TTC549 (cell line): Measurements from ENCODE around the gene USP3.
"Not testable (repeated sequence)": the region's sequence is repeated elsewhere in the genome, so short reads cannot be mapped to it uniquely, and the experiment has no call there.

ENCODE experiments used
- FAIRE-seq: peaks from 2 replicates; lab custom pipeline; 2012; peaks lifted over from hg19 to GRCh38; lab: Jason Lieb, UNC

The USP3 gene

DNA sequence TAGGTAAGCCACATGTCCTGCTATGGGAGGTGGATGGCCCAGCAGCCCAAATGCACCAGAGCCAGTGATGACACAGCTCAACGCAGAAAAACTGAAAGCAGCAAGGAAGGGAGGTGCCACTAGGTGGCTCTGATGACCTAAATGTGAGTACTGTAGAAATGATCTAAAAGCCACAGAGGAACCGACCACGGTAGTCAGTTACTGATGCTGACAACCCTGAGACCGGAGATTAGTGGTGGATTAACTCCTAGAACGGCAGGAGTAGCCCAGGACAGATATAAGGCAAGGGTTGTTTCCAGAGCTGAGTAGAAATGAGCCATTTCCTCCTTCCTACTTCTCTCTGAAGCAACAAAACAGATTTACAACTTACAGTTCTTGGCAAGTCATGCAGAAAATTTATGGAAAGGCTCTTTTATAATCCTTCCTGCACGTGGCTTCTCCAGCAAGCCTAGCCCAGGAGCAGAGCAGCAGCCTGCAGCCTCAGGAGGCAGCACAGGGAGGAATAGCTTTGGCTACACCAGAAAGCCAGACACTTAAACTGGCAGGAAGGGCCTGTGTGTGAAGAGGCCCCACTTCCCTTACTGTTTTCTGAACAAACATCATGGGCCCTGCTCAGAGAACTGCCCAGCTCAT, 105.9 kb downstream of the USP3 start:
- no peak for FAIRE-seq

DNA sequence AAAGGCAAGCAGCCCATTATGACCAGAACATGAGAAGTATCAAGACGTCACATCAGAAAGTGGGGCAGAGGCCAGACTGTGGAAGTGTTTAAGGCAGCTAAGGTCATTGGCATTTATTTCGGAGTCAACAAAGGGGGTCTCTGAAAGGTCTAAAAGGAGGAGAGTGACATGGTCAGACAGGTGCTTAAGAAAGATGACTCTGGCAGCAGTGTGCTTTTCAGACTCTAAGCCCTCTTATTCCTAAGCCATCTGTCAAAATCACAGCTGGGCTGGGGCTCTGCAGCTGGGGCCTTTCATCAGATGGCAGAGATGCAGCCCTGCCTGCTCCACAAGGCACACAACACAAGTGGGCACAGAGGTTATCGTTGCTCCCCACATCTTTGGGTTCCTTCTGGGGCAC, 106.8 kb downstream of the USP3 start:
- no peak for FAIRE-seq

DNA sequence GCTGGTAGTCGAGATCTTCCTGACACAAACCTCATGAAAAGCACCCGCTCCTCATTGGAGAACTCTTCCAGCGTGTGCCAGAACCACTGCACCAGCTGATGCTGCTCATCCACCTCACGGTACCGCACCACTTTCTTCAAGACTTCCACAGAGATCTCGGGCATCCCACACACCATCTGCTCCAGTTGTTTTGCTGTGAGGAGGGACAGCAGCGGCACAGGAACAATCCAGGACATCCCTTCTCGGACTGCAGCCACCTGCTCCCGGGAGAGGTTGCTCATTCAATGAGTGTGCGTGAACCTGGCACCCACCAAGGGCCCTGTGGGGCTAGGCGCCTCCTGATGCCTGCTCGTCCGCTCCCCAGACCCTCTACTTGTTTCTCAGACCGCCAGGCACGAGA, 107.9 kb downstream of the USP3 start:
- no peak for FAIRE-seq

DNA sequence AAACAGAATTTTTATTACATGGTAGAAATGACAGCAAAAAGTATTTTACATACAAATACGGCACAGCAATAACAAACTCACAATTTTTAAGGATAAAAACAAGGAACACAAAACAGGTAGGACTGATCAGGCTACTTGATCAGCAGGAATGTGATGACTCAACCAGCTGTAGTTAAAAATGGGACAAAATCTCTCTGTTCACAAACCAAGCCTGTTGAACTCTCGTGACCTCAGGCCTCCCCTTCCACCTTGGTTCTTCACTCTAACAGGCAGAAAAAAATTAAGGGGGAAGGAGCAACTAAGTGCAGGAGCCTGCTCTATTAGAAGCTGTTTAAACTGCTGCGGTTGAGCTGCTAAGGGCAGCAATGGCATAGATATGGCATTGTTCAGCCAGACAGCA, 111.5 kb downstream of the USP3 start:
- no peak for FAIRE-seq

DNA sequence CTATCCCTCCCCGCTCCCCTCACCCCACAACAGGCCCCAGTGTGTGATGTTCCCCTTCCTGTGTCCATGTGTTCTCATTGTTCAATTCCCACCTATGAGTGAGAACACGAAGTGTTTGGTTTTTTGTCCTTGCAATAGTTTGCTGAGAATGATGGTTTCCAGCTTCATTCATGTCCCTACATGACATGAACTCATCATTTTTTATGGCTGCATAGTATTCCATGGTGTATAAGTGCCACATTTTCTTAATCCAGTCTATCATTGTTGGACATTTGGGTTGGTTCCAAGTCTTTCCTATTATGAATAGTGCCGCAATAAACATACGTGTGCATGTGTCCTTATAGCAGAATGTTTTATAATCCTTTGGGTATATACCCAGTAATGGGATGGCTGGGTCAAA, 112.8 kb downstream of the USP3 start:
- FAIRE-seq, result not testable (repeated sequence)

DNA sequence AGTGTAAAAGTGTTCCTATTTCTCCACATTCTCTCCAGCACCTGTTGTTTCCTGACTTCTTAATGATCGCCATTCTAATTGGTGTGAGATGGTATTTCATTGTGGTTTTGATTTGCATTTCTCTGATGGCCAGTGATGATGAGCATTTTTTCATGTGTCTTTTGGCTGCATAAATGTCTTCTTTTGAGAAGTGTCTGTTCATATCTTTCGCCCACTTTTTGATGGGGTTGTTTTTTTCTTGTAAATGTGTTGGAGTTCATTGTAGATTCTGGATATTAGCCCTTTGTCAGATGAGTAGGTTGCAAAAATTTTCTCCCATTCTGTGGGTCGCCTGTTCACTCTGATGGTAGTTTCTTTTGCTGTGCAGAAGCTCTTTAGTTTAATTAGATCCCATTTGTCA, 113.2 kb downstream of the USP3 start:
- FAIRE-seq, result not testable (repeated sequence)

DNA sequence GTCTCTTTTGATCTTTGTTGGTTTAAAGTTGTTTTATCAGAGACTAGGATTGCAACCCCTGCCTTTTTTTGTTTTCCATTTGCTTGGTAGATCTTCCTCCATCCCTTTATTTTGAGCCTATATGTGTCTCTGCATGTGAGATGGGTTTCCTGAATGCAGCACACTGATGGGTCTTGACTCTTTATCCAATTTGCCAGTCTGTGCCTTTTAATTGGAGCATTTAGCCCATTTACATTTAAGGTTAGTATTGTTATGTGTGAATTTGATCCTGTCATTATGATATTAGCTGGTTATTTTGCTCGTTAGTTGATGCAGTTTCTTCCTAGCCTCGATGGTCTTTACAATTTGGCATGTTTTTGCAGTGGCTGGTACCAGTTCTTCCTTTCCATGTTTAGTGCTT, 116.4 kb downstream of the USP3 start:
- not testable (repeated sequence) for FAIRE-seq

DNA sequence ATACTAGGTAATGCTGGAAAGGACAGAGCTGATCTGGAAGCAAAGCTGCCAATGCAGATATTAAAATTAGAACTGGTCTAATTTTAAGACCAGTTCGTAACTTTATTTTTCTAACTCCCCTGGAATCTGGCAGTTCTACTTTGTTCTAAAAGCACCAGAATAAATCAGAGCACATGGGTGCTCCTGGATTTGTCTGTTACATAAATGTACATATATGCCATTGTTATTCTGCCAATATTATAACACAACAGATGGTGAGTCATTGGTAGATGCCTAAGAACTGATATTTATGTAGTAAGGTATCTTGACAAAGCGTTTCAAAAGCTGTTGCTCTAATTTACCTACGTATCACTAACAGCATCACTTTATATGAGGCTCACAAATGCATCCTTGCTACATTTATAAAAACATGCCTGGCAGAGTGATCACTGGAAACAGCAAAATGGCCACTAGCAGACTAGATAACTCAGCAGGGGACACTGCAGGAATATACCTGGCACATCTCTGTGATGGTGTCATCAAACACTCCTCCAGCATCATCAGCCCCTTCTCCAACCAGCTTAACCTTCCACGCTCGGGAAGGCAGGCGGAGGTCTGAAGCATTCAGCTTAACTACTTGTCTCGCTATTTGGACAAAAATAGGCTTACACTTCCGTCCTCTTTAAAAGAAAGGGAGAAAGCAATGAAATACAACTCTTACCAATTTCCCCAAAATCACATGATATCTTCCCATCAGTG, 119.0 kb downstream of the USP3 start:
- no peak for FAIRE-seq

DNA sequence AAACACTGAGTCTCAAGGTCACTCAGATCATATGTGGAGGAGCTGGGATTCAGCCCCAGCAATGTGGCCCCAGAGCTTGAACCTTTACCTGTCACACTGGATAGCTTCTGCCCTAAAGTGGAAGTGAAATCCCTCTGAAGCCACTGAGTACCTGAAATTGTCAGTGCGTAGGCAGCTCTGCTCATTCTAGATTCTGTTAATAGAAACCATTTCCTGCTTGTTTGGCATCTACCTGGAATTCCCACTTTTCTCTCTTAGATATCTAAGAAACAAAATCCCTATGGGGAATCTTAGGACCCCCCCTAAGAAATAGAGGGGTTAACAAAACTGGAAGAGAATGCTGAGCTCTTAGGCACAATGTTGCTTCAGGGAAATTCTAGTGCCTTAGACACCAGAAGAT, 122.6 kb downstream of the USP3 start:
- FAIRE-seq, result no peak

DNA sequence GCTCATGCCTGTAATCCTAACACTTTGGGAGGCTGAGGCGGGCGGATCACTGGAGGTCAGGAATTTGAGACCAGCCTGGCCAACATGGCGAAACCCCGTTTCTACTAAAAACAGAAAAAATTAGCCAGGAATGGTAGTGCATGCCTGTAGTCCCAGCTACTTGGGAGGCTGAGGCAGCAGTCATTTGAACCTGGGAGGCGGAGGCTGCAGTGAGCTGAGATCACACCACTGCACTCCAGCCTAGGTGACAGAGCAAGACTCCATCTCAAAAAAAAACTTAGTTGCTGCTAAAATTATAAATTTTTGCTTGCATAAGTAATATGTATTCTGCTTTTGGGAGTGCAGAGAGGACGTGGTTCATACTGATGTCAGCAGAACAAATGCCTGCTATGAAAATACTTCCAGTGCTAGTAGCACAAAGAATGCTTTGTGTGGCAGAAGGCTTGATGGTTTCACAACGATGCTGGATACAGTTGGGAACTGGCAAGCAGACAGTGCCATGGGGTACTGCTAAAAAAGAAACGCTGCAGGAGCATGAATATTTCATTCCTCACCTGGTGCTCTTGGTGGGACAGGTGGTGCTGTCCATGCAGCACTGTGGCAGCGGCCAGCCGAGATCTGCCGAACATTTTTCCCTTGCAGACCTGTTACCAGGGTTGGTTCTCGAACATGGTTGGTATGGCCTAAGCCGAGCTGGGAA, 123.9 kb downstream of the USP3 start:
- no peak for FAIRE-seq

DNA sequence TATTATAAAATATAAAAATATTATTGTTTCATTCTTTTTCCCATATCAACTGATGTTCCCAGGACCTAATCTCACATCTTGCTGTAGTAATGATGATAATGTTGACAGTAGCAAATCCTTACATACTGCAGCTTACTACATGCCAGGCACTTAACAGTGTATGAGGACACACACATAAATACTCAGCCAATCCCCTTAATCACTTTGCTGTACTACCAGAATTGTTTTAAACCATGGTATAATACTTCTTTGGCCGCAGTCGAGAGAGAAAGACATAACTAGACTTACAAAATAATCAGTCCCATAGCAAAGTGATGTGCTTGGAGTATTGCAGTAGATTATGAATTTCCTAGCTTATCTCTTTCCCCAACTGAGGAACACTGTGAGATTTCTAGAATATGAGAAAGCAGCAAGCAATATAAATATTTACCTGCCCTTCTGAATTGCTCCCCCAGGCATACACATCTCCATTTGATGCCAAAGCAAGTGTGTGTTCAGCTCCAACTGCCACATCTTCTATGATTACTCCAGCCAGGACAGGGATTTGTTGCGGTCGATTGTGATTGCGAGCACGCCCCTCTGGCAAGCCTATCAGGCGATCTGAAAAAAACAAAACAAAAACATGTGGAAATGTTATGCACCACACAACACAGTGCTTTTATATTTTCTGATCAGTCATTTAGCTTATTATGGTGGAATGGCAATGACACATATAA, 125.8 kb downstream of the USP3 start:
- no peak for FAIRE-seq

DNA sequence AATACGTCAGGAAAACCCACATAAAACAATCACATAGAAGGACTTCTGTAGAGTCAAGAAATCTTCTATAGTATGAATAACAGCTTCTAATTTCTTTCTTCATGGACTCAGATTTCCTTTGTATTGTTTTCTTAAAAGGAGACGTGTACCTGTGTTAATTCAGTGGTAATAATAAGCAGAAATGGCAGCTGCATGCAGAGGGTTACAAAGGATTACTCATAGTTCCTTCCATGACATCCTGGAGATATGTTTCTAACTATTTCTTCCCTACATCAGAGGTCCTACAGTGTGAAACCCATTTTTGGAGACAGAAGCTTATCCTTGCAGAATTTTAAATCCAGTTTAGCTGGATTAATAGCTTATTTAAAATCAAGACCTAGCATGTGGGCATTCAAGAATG, 128.9 kb downstream of the USP3 start:
- no peak for FAIRE-seq

DNA sequence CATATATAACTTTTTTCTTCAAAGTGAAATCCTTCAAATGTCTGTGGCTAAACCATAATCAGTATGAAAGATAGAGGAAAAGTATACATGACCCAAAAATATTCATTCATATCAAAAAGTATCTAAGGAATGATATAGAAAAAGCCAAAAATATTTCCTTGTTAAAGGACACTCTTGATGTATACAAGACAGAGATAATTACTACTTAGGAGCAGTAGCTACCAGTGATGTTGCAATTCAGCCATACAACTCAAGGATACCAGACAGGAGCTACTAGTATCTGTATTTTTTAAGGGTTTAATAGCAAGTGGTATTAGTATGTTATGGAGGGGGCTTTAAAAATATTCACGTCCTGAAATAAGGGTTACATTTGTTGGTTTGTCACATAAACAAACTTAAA, 129.8 kb downstream of the USP3 start:
- no peak for FAIRE-seq

DNA sequence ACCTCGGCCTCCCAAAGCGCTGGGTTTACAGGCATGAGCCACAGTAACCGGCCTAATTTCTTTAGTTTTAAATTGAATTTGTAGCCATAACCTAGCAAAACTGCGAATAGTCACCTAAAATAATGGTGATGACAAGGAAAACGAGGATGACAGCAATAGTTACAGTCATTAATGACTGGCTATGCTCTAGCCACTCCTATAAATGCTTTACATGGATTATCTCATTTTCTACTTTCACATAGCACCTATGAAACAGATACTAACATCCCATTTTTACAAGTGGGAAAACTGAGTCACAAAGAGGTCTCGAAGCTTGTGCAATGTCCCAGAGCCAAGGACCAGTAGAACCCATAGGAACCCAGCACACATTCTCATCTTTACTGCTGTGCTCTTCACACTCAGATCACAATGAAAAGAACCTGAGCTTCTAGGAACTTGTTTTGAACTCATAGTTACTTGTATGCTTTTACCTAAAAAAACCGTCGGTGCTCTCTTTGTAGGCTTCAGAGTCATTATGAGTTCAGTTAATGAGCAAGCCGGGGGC, 132.2 kb downstream of the USP3 start:
- FAIRE-seq, result no peak

DNA sequence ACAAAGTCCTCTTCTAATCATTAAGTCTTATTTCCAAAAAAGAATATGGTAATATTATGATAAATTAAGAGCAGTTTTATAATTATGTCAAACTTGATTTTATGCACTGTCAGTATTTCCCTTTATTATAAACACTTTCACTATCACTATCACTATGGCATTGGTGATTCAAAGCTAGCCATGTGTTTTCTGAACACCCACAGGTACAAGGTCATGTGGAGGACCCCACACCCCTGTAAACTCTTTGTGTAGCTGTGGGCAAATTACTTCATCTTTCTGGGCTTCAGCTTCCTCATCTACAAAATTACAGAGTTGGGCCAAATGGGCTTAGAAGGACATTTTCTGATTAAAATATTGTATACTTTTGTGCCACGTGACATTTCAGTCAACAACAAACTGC, 134.4 kb downstream of the USP3 start:
- FAIRE-seq, result no peak

DNA sequence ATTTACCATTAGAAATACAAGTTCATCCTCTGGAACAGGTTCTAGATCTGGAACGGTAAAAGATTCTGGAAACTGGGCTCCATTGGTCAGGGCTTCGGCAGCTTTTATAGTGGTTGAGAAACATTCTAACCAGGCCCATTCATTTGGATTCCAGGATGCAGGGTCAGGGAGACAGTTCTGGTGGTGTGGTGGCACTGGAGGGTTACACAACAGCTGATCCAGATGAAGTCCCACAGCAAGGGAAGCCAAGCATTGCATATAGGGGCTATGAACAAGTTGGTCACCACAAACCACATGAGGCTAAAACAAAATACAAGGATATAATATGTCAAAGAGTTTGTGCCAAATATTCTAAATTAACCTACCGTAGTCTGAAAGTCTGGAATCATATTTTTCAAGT, 135.8 kb downstream of the USP3 start:
- no peak for FAIRE-seq
